ENCODE measurements around the gene PPP1R14C. TPM values are rescaled to one million over a fixed set of nuclear protein-coding genes. Genes with fewer than 3 reads are reported as not detected.
A peak's percentile ranks its signal among the peaks of the same experiment; 100 is the strongest.

PPP1R14C gene
- total RNA-seq, 1 experiment from 2014 or later: 4.6 TPM

- H3K9me3 ChIP-seq (ENCODE audit: low read depth, low read length, poor library complexity, severe bottlenecking): no peaks in the 10 kb centered on the region
- no TSS peak for BruUV-seq (replicated peaks)
- ChIA-PET POLR2A (ENCODE audit: low non-redundant PET) (interaction anchor here (0.6 kb wide), 1 partner anchor 24 kb away, joined by 6 read pairs; no protein-coding TSS in a partner anchor), CTCF (no interaction called here)
- peak; percentile 77 for DNase-seq (ENCODE audit: low spot score)
- no peaks in the 10 kb centered on the region for H3K27me3 ChIP-seq (replicated peaks; ENCODE audit: insufficient read depth, low read depth, low read length, poor library complexity)
- H3K4me1 ChIP-seq (ENCODE audit: insufficient read depth, low read length, poor library complexity, severe bottlenecking): peaks cover 16% of the 10 kb centered on the region
- H3K36me3 ChIP-seq (ENCODE audit: insufficient read depth, low read length, poor library complexity, severe bottlenecking): no peaks in the 10 kb centered on the region
- no peak overlapping the region for H3K4me3 ChIP-seq (ENCODE audit: low read depth, low read length, poor library complexity, severe bottlenecking)
- intact Hi-C loops (cut with micrococcal nuclease; ENCODE audit: unreplicated experiment): no loop called here
- TF ChIP-seq CTCF (conservative IDR thresholded peaks at IDR 0.05; ENCODE audit: low read depth, low read length) (no peak), EZH2 (IDR thresholded peaks at IDR 0.05; ENCODE audit: borderline replicate concordance, low read depth, low read length, poor library complexity, severe bottlenecking) (no peak)
- no peak overlapping the region for H3K27ac ChIP-seq (ENCODE audit: low read depth, low read length, poor library complexity, severe bottlenecking)
Observed at GRCh38 chr6:150119173-150119572, 23.7 kb upstream of the PPP1R14C start.

GRCh38 chr6:150123645-150124044 is 19.2 kb upstream of the PPP1R14C start:
- Histone ChIP-seq H3K27me3 (replicated peaks; ENCODE audit: insufficient read depth, low read depth, low read length, poor library complexity) (no peaks in the 10 kb centered on the region), H3K27ac (ENCODE audit: low read depth, low read length, poor library complexity, severe bottlenecking) (no peak overlapping the region), H3K36me3 (ENCODE audit: insufficient read depth, low read length, poor library complexity, severe bottlenecking) (no peaks in the 10 kb centered on the region), H3K4me3 (ENCODE audit: low read depth, low read length, poor library complexity, severe bottlenecking) (no peak overlapping the region), H3K9me3 (ENCODE audit: low read depth, low read length, poor library complexity, severe bottlenecking) (no peaks in the 10 kb centered on the region), H3K4me1 (ENCODE audit: insufficient read depth, low read length, poor library complexity, severe bottlenecking) (peaks cover 15% of the 10 kb centered on the region)
- intact Hi-C loops (cut with micrococcal nuclease; ENCODE audit: unreplicated experiment): no loop called here
- CTCF ChIA-PET: no interaction called here
- no TSS peak for BruUV-seq (replicated peaks)
- TF ChIP-seq EZH2 (IDR thresholded peaks at IDR 0.05; ENCODE audit: borderline replicate concordance, low read depth, low read length, poor library complexity, severe bottlenecking): no peak
- TF ChIP-seq CTCF (conservative IDR thresholded peaks at IDR 0.05; ENCODE audit: low read depth, low read length): no peak
- POLR2A ChIA-PET (ENCODE audit: low non-redundant PET): no interaction called here
- no peak for DNase-seq (ENCODE audit: low spot score)

GRCh38 chr6:150124235-150124634 is 18.6 kb upstream of the PPP1R14C start:
- POLR2A ChIA-PET (ENCODE audit: low non-redundant PET): no interaction called here

More at GRCh38 chr6:150124235-150124634, 18.6 kb upstream of the PPP1R14C start:
- no TSS peak for BruUV-seq (replicated peaks)
- H3K9me3 ChIP-seq (ENCODE audit: low read depth, low read length, poor library complexity, severe bottlenecking): no peaks in the 10 kb centered on the region
- CTCF ChIA-PET: no interaction called here
- no peak for DNase-seq (ENCODE audit: low spot score)
- TF ChIP-seq CTCF (conservative IDR thresholded peaks at IDR 0.05; ENCODE audit: low read depth, low read length): no peak
- TF ChIP-seq EZH2 (IDR thresholded peaks at IDR 0.05; ENCODE audit: borderline replicate concordance, low read depth, low read length, poor library complexity, severe bottlenecking): no peak
- H3K4me1 ChIP-seq (ENCODE audit: insufficient read depth, low read length, poor library complexity, severe bottlenecking): peaks cover 9% of the 10 kb centered on the region
- H3K27ac ChIP-seq (ENCODE audit: low read depth, low read length, poor library complexity, severe bottlenecking): no peak overlapping the region
- H3K27me3 ChIP-seq (replicated peaks; ENCODE audit: insufficient read depth, low read depth, low read length, poor library complexity): no peaks in the 10 kb centered on the region
- no peak overlapping the region for H3K4me3 ChIP-seq (ENCODE audit: low read depth, low read length, poor library complexity, severe bottlenecking)
- H3K36me3 ChIP-seq (ENCODE audit: insufficient read depth, low read length, poor library complexity, severe bottlenecking): no peaks in the 10 kb centered on the region
- intact Hi-C loops (cut with micrococcal nuclease; ENCODE audit: unreplicated experiment): no loop called here

Measured in A673 (cell line).